Measurements from ENCODE around the gene CLN5. TPM values are rescaled to one million over a fixed set of nuclear protein-coding genes. Genes with fewer than 3 reads are reported as not detected.

Gene CLN5
- total and polyA plus RNA-seq, 2 of the 13 experiments (the other 11 are each of a cell fraction or from before 2014, with no cell fraction given), result 10.1 to 13.7 TPM

- BruUV-seq (replicated peaks), result no TSS peak
- H3K4me1 ChIP-seq (ENCODE audit: insufficient read depth, low read length), result no peaks in the 10 kb centered on the region
- TF ChIP-seq ZNF792 (CRISPR knock-in tag; IDR thresholded peaks at IDR 0.05) (no peak), ZBTB38 (CRISPR knock-in tag; IDR thresholded peaks at IDR 0.05) (no peak), RBM39 (IDR thresholded peaks at IDR 0.05; ENCODE audit: low read depth, low read length, poor library complexity, severe bottlenecking) (no peak), YEATS4 (CRISPR knock-in tag; IDR thresholded peaks at IDR 0.05; ENCODE audit: borderline replicate concordance) (no peak), MXD4 (CRISPR knock-in tag; IDR thresholded peaks at IDR 0.05) (no peak), REST (IDR thresholded peaks at IDR 0.05; ENCODE audit: borderline replicate concordance in 1 of 2, low read depth in 1 of 2, low read length in 2 of 2) (no peak), ZNF10 (CRISPR knock-in tag; IDR thresholded peaks at IDR 0.05; ENCODE audit: borderline replicate concordance, low read depth) (no peak), JUN (CRISPR knock-in tag; IDR thresholded peaks at IDR 0.05) (no peak), SMARCC2 (IDR thresholded peaks at IDR 0.05) (no peak), ZNF124 (CRISPR knock-in tag; IDR thresholded peaks at IDR 0.05) (no peak), ATAD3A (CRISPR knock-in tag; IDR thresholded peaks at IDR 0.05) (no peak)
- no peak overlapping the region for H3K4me3 ChIP-seq (replicated peaks in 1 of 3; ENCODE audit: insufficient read depth in 1 of 3, low read depth in 2 of 3, low read length in 3 of 3)
- no peak overlapping the region for H2AFZ ChIP-seq (ENCODE audit: low read length)
- 50% methylated on average over 1 of the region's 1 CpG for WGBS (ENCODE audit: low lambda C conversion rate)
- H3K79me2 ChIP-seq (ENCODE audit: insufficient read depth, low read length), result no peaks in the 10 kb centered on the region
- no peak for ATAC-seq
- ChIA-PET CTCF (ENCODE audit: low intra/inter-chr PET ratio, low total read pairs) (no interaction called here), POLR2A (no interaction called here)
- H3K27me3 ChIP-seq (ENCODE audit: control insufficient read depth in 1 of 2, insufficient read depth in 2 of 2, low read length in 2 of 2), result 0 out of 5 replicates have a peak, but pooled peaks cover 0 to 3% of the 10 kb centered on the region in 2 experiments
- no peak for DNase-seq (ENCODE audit: low spot score)
- H3K9me3 ChIP-seq (ENCODE audit: low read length), result no peaks in the 10 kb centered on the region
- intact Hi-C loops (cut with micrococcal nuclease; ENCODE audit: unreplicated experiment) (no loop called here), in situ Hi-C loops (cut with HindIII; ENCODE audit: extremely low pct_ligation_motif_present, low pct_unique_long_range_greater_than_20kb) (no loop called here)
- H3K36me3 ChIP-seq (replicated peaks in 1 of 2; ENCODE audit: control insufficient read depth in 1 of 2, insufficient read depth in 2 of 2, low read length in 2 of 2), result no peaks in the 10 kb centered on the region
- no peak for FAIRE-seq
- H3K9ac ChIP-seq (ENCODE audit: insufficient read depth, low read depth, low read length), result no peak overlapping the region
- H4K20me1 ChIP-seq (ENCODE audit: insufficient read depth, low read length), result no peaks in the 10 kb centered on the region
- H3K4me2 ChIP-seq (ENCODE audit: low read depth, low read length), result no peak overlapping the region
- H3K27ac ChIP-seq (ENCODE audit: extremely low read length, insufficient read depth, low read length), result no peak overlapping the region
These were observed 44.4 kb downstream of the CLN5 start for GRCh38 chr13:77036279-77036678.

Data from HepG2 (cell line).